CD14-positive monocyte (primary cell): Measurements from ENCODE around the gene GSE1. TPM values are rescaled to one million over a fixed set of nuclear protein-coding genes. Genes with fewer than 3 reads are reported as not detected.

Experiments
- DNase-seq, 3 donors: peaks; one replicate each; pipeline ENCODE4 v3.0.0-alpha.2; 2011 to 2022
- H2AFZ ChIP-seq: 2 replicates; pipeline ENCODE4 v1.6.0; 2012; ENCODE audit warnings: mild to moderate bottlenecking, low read depth, low read length, inconsistent platforms; ENCODE audit not compliant: insufficient read depth, poor library complexity, severe bottlenecking
- H3K27ac ChIP-seq, 2 donors: 1 replicate in 1 of 2; 2 replicates in 1 of 2; pipeline ENCODE4 v1.5.1; 2012 to 2013; ENCODE audit warnings: low read length in 2 of 2, control low read depth in 1 of 2, inconsistent platforms in 1 of 2, low read depth in 1 of 2, mild to moderate bottlenecking in 1 of 2
- H3K27me3 ChIP-seq, 2 donors: one replicate each; pipeline versions ENCODE4 v1.6.0 to v1.6.1; 2011 to 2013; ENCODE audit warnings: low read length in 2 of 2; ENCODE audit not compliant: control insufficient read depth in 2 of 2, insufficient read depth in 2 of 2
- H3K36me3 ChIP-seq, 2 donors: replicated peaks in 1 of 2; 1 replicate in 1 of 2; 2 replicates in 1 of 2; pipeline versions ENCODE4 v1.5.1 to v1.6.1; 2012 to 2013; ENCODE audit warnings: low read length in 2 of 2, control low read depth in 1 of 2, inconsistent platforms in 1 of 2, mild to moderate bottlenecking in 1 of 2; ENCODE audit not compliant: insufficient read depth in 2 of 2, control insufficient read depth in 1 of 2
- H3K4me1 ChIP-seq, 2 donors: 1 replicate in 1 of 2; 2 replicates in 1 of 2; pipeline versions ENCODE4 v1.5.1 to v1.6.1; 2012 to 2013; ENCODE audit warnings: low read length in 2 of 2, control low read depth in 1 of 2, inconsistent platforms in 1 of 2, mild to moderate bottlenecking in 1 of 2, moderate library complexity in 1 of 2; ENCODE audit not compliant: insufficient read depth in 2 of 2, control insufficient read depth in 1 of 2
- H3K4me2 ChIP-seq: replicated peaks from 2 replicates; pipeline ENCODE3; 2012; ENCODE audit warnings: low read length, moderate library complexity, mild to moderate bottlenecking; ENCODE audit not compliant: poor library complexity, severe bottlenecking; ENCODE audit errors: extremely low read depth
- H3K4me3 ChIP-seq, 3 experiments: fragments of 200-600 bp in 1 of 3; sonication (generic) in 1 of 3; replicated peaks in 1 of 3; 1 replicate in 2 of 3; 2 replicates in 1 of 3; pipeline ENCODE4 v1.5.1; 2011 to 2013; ENCODE audit warnings: low read length in 3 of 3, mild to moderate bottlenecking in 3 of 3, control low read depth in 2 of 3, low read depth in 2 of 3, inconsistent platforms in 1 of 3, moderate library complexity in 1 of 3
- H3K79me2 ChIP-seq: 2 replicates; pipeline ENCODE4 v1.6.0; 2012; ENCODE audit warnings: mild to moderate bottlenecking, control low read depth, inconsistent platforms, low read length, moderate library complexity; ENCODE audit not compliant: insufficient read depth
- H3K9ac ChIP-seq: 2 replicates; pipeline ENCODE4 v1.6.0; 2017; ENCODE audit warnings: low read length, mild to moderate bottlenecking; ENCODE audit not compliant: insufficient read depth, poor library complexity, severe bottlenecking
- H3K9me3 ChIP-seq, 2 donors: replicated peaks in 1 of 2; 1 replicate in 1 of 2; 2 replicates in 1 of 2; pipeline versions ENCODE4 v1.5.1 to v1.6.1; 2012 to 2013; ENCODE audit warnings: low read length in 2 of 2, control low read depth in 1 of 2; ENCODE audit not compliant: control insufficient read depth in 1 of 2, insufficient read depth in 1 of 2
- H4K20me1 ChIP-seq: 2 replicates; pipeline ENCODE4 v1.6.0; 2012; ENCODE audit warnings: mild to moderate bottlenecking, low read length, control low read depth, moderate library complexity; ENCODE audit not compliant: insufficient read depth
- H3K27ac Mint-ChIP-seq, 7 donors: one replicate each; pipeline ENCODE4 v1.8.0; 2020; ENCODE audit warnings: mild to moderate bottlenecking in 7 of 7, mixed read lengths in 7 of 7, moderate library complexity in 6 of 7, inconsistent platforms in 2 of 7
- H3K27me3 Mint-ChIP-seq, 3 donors: one replicate each; pipeline ENCODE4 v1.8.0; 2021 to 2022; ENCODE audit warnings: low read depth in 3 of 3, mild to moderate bottlenecking in 3 of 3, mixed read lengths in 3 of 3, moderate library complexity in 3 of 3, inconsistent platforms in 1 of 3
- H3K36me3 Mint-ChIP-seq, 2 donors: one replicate each; pipeline ENCODE4 v1.8.0; 2020; ENCODE audit warnings: mixed read lengths in 2 of 2, inconsistent platforms in 1 of 2, mild to moderate bottlenecking in 1 of 2
- H3K4me1 Mint-ChIP-seq: one replicate; pipeline ENCODE4 v1.8.0; 2020; ENCODE audit warnings: mild to moderate bottlenecking, mixed read lengths
- H3K4me3 Mint-ChIP-seq, 2 donors: one replicate each; pipeline ENCODE4 v1.8.0; 2020; ENCODE audit warnings: mild to moderate bottlenecking in 2 of 2, mixed read lengths in 2 of 2, moderate library complexity in 1 of 2
- H3K9me3 Mint-ChIP-seq, 7 donors: one replicate each; pipeline ENCODE4 v1.8.0; 2020 to 2022; ENCODE audit warnings: mixed read lengths in 7 of 7, mild to moderate bottlenecking in 6 of 7, moderate library complexity in 6 of 7, inconsistent platforms in 2 of 7
- CTCF ChIP-seq: fragments of 200-600 bp; IDR thresholded peaks from one replicate; pipeline ENCODE4 v1.8.0; 2022; ENCODE audit warnings: antibody characterized with exemption, mild to moderate bottlenecking
- WGBS: methylation state at CpG from one replicate; pipeline ENCODE4 v1.1.5; 2013; ENCODE audit warnings: missing lambda C conversion rate; ENCODE audit not compliant: insufficient coverage; 5-methylcytosine and 5-hydroxymethylcytosine counted together
- intact Hi-C, 2 donors: fragments of 100-400 bp; cut with micrococcal nuclease; formaldehyde crosslinking; loops; one replicate each; pipeline versions ENCODE4 v1.15.0 to v1.15.1; 2023
- polyA plus RNA-seq, 3 donors: library from polyadenylated mRNA; depleted of rRNA in 1 of 3; unstranded in 2 of 3; stranded (reverse) in 1 of 3; fragments of 300-500 nt in 2 of 3; fragments of >200 nt in 1 of 3; fragmentation: Illumina TruSeq in 2 of 3; gene quantifications; 1 replicate in 2 of 3; 2 replicates in 1 of 3; pipeline ENCODE4 v1.2.3, GENCODE V29; 2012 to 2021

The GSE1 gene
- polyA plus RNA-seq, 3 donors: 0.67 to 38.9 (median 0.86) TPM

- H3K79me2 ChIP-seq: peaks cover 35% of the 10 kb centered on the region
- H3K4me1 ChIP-seq: peaks cover 10 to 11% of the 10 kb centered on the region in 2 donors
- H3K9me3 ChIP-seq: no peaks in the 10 kb centered on the region
- TF ChIP-seq CTCF: no peak
- H3K27ac ChIP-seq: no peak overlapping the region
- H3K4me3 ChIP-seq: no peak overlapping the region
- H3K9ac ChIP-seq: no peak overlapping the region
- no peak overlapping the region for H3K4me3 Mint-ChIP-seq
- H3K36me3 ChIP-seq: peaks cover 29 to 45% of the 10 kb centered on the region in 2 donors
- peaks cover 14% of the 10 kb centered on the region for H3K4me1 Mint-ChIP-seq
- intact Hi-C loops: no loop called here
- peak overlapping the region in 1 of 7 donors; percentile 46 for H3K27ac Mint-ChIP-seq
- H3K4me2 ChIP-seq: no peak overlapping the region
- 91% methylated on average over 16 of the region's 26 CpGs for WGBS
- H2AFZ ChIP-seq: no peak overlapping the region
- DNase-seq: no peak
- no peaks in the 10 kb centered on the region for H3K27me3 ChIP-seq
- H4K20me1 ChIP-seq: peaks cover 89% of the 10 kb centered on the region
- H3K27me3 Mint-ChIP-seq: no peaks in the 10 kb centered on the region
- H3K9me3 Mint-ChIP-seq: peaks cover 0 to 1% (median 0%) of the 10 kb centered on the region in 7 donors
- peaks cover 13 to 56% of the 10 kb centered on the region in 2 donors for H3K36me3 Mint-ChIP-seq
Measured at GRCh38 chr16:85648070-85648714, 35.1 kb downstream of the GSE1 start.

- H3K9me3 ChIP-seq: no peaks in the 10 kb centered on the region
- H3K27ac ChIP-seq: no peak overlapping the region
- no peak overlapping the region for H3K9ac ChIP-seq
- peaks cover 89% of the 10 kb centered on the region for H4K20me1 ChIP-seq
- H3K4me1 ChIP-seq: peaks cover 8 to 10% of the 10 kb centered on the region in 2 donors
- WGBS: 93% methylated on average over 13 of the region's 14 CpGs
- no peak for DNase-seq
- no peak overlapping the region for H3K4me2 ChIP-seq
- peaks cover 35 to 49% of the 10 kb centered on the region in 2 donors for H3K36me3 ChIP-seq
- H3K4me3 ChIP-seq: no peak overlapping the region
- no peak overlapping the region for H3K4me3 Mint-ChIP-seq
- peak overlapping the region in 1 of 7 donors; percentile 54 for H3K27ac Mint-ChIP-seq
- H2AFZ ChIP-seq: no peak overlapping the region
- intact Hi-C loops: no loop called here
- H3K27me3 Mint-ChIP-seq: no peaks in the 10 kb centered on the region
- H3K27me3 ChIP-seq: no peaks in the 10 kb centered on the region
- peaks cover 8% of the 10 kb centered on the region for H3K4me1 Mint-ChIP-seq
- H3K36me3 Mint-ChIP-seq: peaks cover 15 to 58% of the 10 kb centered on the region in 2 donors
- H3K9me3 Mint-ChIP-seq: peaks cover 0 to 1% (median 0%) of the 10 kb centered on the region in 7 donors
- TF ChIP-seq CTCF: no peak
- peaks cover 35% of the 10 kb centered on the region for H3K79me2 ChIP-seq
Measured at GRCh38 chr16:85648805-85649204, 35.7 kb downstream of the GSE1 start.
